Mononuclear cell (primary cell): ENCODE results near the gene KDF1. TPM values are rescaled to one million over a fixed set of nuclear protein-coding genes. Genes with fewer than 3 reads are reported as not detected.

Experiments
- H3K27me3 ChIP-seq: 2 replicates; pipeline ENCODE4 v1.6.0; 2011; ENCODE audit warnings: low read length, control low read depth; ENCODE audit not compliant: insufficient read depth
- H3K4me1 ChIP-seq: 2 replicates; pipeline ENCODE4 v1.5.1; 2011; ENCODE audit warnings: mild to moderate bottlenecking, low read length, control low read depth; ENCODE audit not compliant: insufficient read depth
- H3K4me3 ChIP-seq: 2 replicates; pipeline ENCODE4 v1.5.1; 2011; ENCODE audit warnings: mild to moderate bottlenecking, low read length, moderate library complexity
- H3K9me3 ChIP-seq: 2 replicates; pipeline ENCODE4 v1.5.1; 2011; ENCODE audit warnings: low read depth, mild to moderate bottlenecking, control low read depth, low read length
- total RNA-seq: library from RNA; depleted of rRNA; stranded (reverse); fragments of >200 nt; gene quantifications from one replicate; pipeline ENCODE4 v1.2.3, GENCODE V29; 2012

Gene KDF1
- total RNA-seq, 1 donor: 0.63 TPM

GRCh38 chr1:26976621-26977510 is 16.6 kb upstream of the KDF1 start:
- no peak overlapping the region for H3K4me3 ChIP-seq
- H3K9me3 ChIP-seq: no peaks in the 10 kb centered on the region
- H3K27me3 ChIP-seq: no peaks in the 10 kb centered on the region
- H3K4me1 ChIP-seq: no peaks in the 10 kb centered on the region

GRCh38 chr1:26972821-26973220 is 12.6 kb upstream of the KDF1 start:
- Histone ChIP-seq H3K4me1 (no peaks in the 10 kb centered on the region), H3K9me3 (no peaks in the 10 kb centered on the region), H3K4me3 (no peak overlapping the region), H3K27me3 (no peaks in the 10 kb centered on the region)

- no peak overlapping the region for H3K4me3 ChIP-seq
- H3K27me3 ChIP-seq: no peaks in the 10 kb centered on the region
- H3K4me1 ChIP-seq: no peaks in the 10 kb centered on the region
- no peaks in the 10 kb centered on the region for H3K9me3 ChIP-seq
Observed at GRCh38 chr1:26972390-26972789, 12.1 kb upstream of the KDF1 start.

- Histone ChIP-seq H3K9me3 (no peaks in the 10 kb centered on the region), H3K4me3 (no peak overlapping the region)
Observed at GRCh38 chr1:26971590-26971989, 11.3 kb upstream of the KDF1 start.

GRCh38 chr1:26970810-26971209 is 10.5 kb upstream of the KDF1 start:
- Histone ChIP-seq H3K4me3 (no peak overlapping the region), H3K27me3 (peaks cover 2% of the 10 kb centered on the region), H3K4me1 (no peaks in the 10 kb centered on the region), H3K9me3 (no peaks in the 10 kb centered on the region)

More at GRCh38 chr1:26971590-26971989, 11.3 kb upstream of the KDF1 start:
- Histone ChIP-seq H3K4me1 (no peaks in the 10 kb centered on the region), H3K27me3 (peaks cover under 1% of the 10 kb centered on the region)

- H3K4me3 ChIP-seq: no peak overlapping the region
- no peaks in the 10 kb centered on the region for H3K9me3 ChIP-seq
- peaks cover 2% of the 10 kb centered on the region for H3K4me1 ChIP-seq
- H3K27me3 ChIP-seq: peaks cover 11% of the 10 kb centered on the region
Observed at GRCh38 chr1:26965628-26966027, 5.4 kb upstream of the KDF1 start.

- no peaks in the 10 kb centered on the region for H3K9me3 ChIP-seq
- no peak overlapping the region for H3K4me3 ChIP-seq
- peaks cover 6% of the 10 kb centered on the region for H3K4me1 ChIP-seq
- H3K27me3 ChIP-seq: peaks cover 15% of the 10 kb centered on the region
Observed at GRCh38 chr1:26965213-26965612, 4.9 kb upstream of the KDF1 start.

- Histone ChIP-seq H3K9me3 (no peaks in the 10 kb centered on the region), H3K4me1 (peaks cover 16% of the 10 kb centered on the region), H3K4me3 (no peak overlapping the region), H3K27me3 (peaks cover 30% of the 10 kb centered on the region)
Observed at GRCh38 chr1:26961826-26962225, 1.6 kb upstream of the KDF1 start.

- no peaks in the 10 kb centered on the region for H3K9me3 ChIP-seq
- H3K27me3 ChIP-seq: peaks cover 28% of the 10 kb centered on the region
- peaks cover 16% of the 10 kb centered on the region for H3K4me1 ChIP-seq
- no peak overlapping the region for H3K4me3 ChIP-seq
Observed at GRCh38 chr1:26960625-26960966, 328 bp upstream of the KDF1 start.

GRCh38 chr1:26959270-26959669 is 998 bp downstream of the KDF1 start:
- Histone ChIP-seq H3K27me3 (peaks cover 28% of the 10 kb centered on the region), H3K9me3 (no peaks in the 10 kb centered on the region), H3K4me3 (no peak overlapping the region), H3K4me1 (peaks cover 16% of the 10 kb centered on the region)

- Histone ChIP-seq H3K27me3 (peaks cover 28% of the 10 kb centered on the region), H3K9me3 (no peaks in the 10 kb centered on the region), H3K4me1 (peaks cover 16% of the 10 kb centered on the region), H3K4me3 (no peak overlapping the region)
Observed at GRCh38 chr1:26957306-26957705, 3.0 kb downstream of the KDF1 start.

- Histone ChIP-seq H3K4me3 (no peak overlapping the region), H3K27me3 (peaks cover 23% of the 10 kb centered on the region), H3K9me3 (no peaks in the 10 kb centered on the region), H3K4me1 (peaks cover 16% of the 10 kb centered on the region)
Observed at GRCh38 chr1:26956321-26956720, 3.9 kb downstream of the KDF1 start.

- H3K4me3 ChIP-seq: no peak overlapping the region
- H3K4me1 ChIP-seq: no peaks in the 10 kb centered on the region
- H3K9me3 ChIP-seq: no peaks in the 10 kb centered on the region
- H3K27me3 ChIP-seq: peaks cover under 1% of the 10 kb centered on the region
Observed at GRCh38 chr1:26953374-26953773, 6.9 kb downstream of the KDF1 start.

- no peaks in the 10 kb centered on the region for H3K9me3 ChIP-seq
Observed at GRCh38 chr1:26951821-26952497, 8.3 kb downstream of the KDF1 start.

GRCh38 chr1:26951216-26951615 is 9.1 kb downstream of the KDF1 start:
- Histone ChIP-seq H3K4me1 (no peaks in the 10 kb centered on the region), H3K27me3 (no peaks in the 10 kb centered on the region), H3K9me3 (no peaks in the 10 kb centered on the region), H3K4me3 (no peak overlapping the region)

More at GRCh38 chr1:26951821-26952497, 8.3 kb downstream of the KDF1 start:
- H3K4me1 ChIP-seq: no peaks in the 10 kb centered on the region
- no peak overlapping the region for H3K4me3 ChIP-seq
- H3K27me3 ChIP-seq: no peaks in the 10 kb centered on the region
